B cell (primary cell): ENCODE results near the gene CDH12. TPM values are rescaled to one million over a fixed set of nuclear protein-coding genes. Genes with fewer than 3 reads are reported as not detected.

Source experiments
- ATAC-seq: fragments of 200-7000 bp; cut with Tn5 transposase; one replicate; pipeline ENCODE4 v1.10.0; 2021; ENCODE audit warnings: low read depth, mild to moderate bottlenecking, moderate number of reproducible peaks, moderate library complexity
- CTCF ChIA-PET: fragments of 350-600 bp; sonication (Branson Sonifier 250); formaldehyde crosslinking; loops from one replicate; lab custom pipeline; 2021; ENCODE audit warnings: antibody characterized with exemption, inconsistent platforms; lab: Charles Lee
- POLR2A ChIA-PET: fragments of 350-600 bp; sonication (Branson Sonifier 250); formaldehyde crosslinking; loops from one replicate; lab custom pipeline; 2021; ENCODE audit warnings: antibody characterized with exemption; lab: Charles Lee
- DNase-seq: peaks from one replicate; pipeline ENCODE4 v3.0.0; 2013
- H2AFZ ChIP-seq: 2 replicates; pipeline ENCODE4 v1.6.1; 2012; ENCODE audit warnings: mild to moderate bottlenecking, low read depth, low read length; ENCODE audit not compliant: insufficient read depth, poor library complexity, severe bottlenecking
- H3K27ac ChIP-seq, 2 donors: 1 replicate in 1 of 2; 2 replicates in 1 of 2; pipeline ENCODE4 v1.5.1; 2012 to 2013; ENCODE audit warnings: low read length in 2 of 2, mild to moderate bottlenecking in 2 of 2, moderate library complexity in 1 of 2
- H3K27me3 ChIP-seq, 4 experiments: fragments of 200-600 bp in 1 of 4; sonication (generic) in 1 of 4; replicated peaks in 1 of 4; 1 replicate in 2 of 4; 2 replicates in 2 of 4; pipeline versions ENCODE4 v1.6.1 to v1.7.0; 2013 to 2016; ENCODE audit warnings: low read length in 3 of 4, mild to moderate bottlenecking in 2 of 4, mixed read lengths in 1 of 4, moderate library complexity in 1 of 4; ENCODE audit not compliant: insufficient read depth in 4 of 4, control insufficient read depth in 3 of 4; ENCODE audit errors: control extremely low read depth in 1 of 4
- H3K36me3 ChIP-seq, 2 experiments: replicated peaks in 1 of 2; 1 replicate in 1 of 2; 2 replicates in 1 of 2; pipeline versions ENCODE4 v1.6.1 to v1.7.1; 2013; ENCODE audit warnings: low read length in 1 of 2; ENCODE audit not compliant: insufficient read depth in 2 of 2, control insufficient read depth in 1 of 2; ENCODE audit errors: control extremely low read depth in 1 of 2, extremely low read depth in 1 of 2
- H3K4me1 ChIP-seq, 2 donors: fragments of 200-600 bp in 1 of 2; sonication (generic) in 1 of 2; 1 replicate in 1 of 2; 2 replicates in 1 of 2; pipeline versions ENCODE4 v1.5.1 to v1.6.1; 2013 to 2017; ENCODE audit warnings: low read length in 2 of 2; ENCODE audit not compliant: control insufficient read depth in 2 of 2, insufficient read depth in 2 of 2
- H3K4me2 ChIP-seq: replicated peaks from 2 replicates; pipeline ENCODE3; 2012; ENCODE audit warnings: mild to moderate bottlenecking, low read depth, low read length; ENCODE audit not compliant: poor library complexity, severe bottlenecking
- H3K4me3 ChIP-seq, 5 experiments: fragments of 200-600 bp in 1 of 5; sonication (generic) in 1 of 5; 1 replicate in 3 of 5; 2 replicates in 2 of 5; pipeline versions ENCODE4 v1.5.1 to v1.7.0; 2011 to 2016; ENCODE audit warnings: low read length in 4 of 5, mild to moderate bottlenecking in 4 of 5, low read depth in 2 of 5, control low read depth in 1 of 5, moderate library complexity in 1 of 5; ENCODE audit not compliant: insufficient read depth in 1 of 5; ENCODE audit errors: control extremely low read depth in 1 of 5, extremely low read depth in 1 of 5
- H3K79me2 ChIP-seq: fragments of 200-600 bp; sonication (generic); one replicate; pipeline ENCODE4 v1.6.0; 2016; ENCODE audit warnings: low read length; ENCODE audit not compliant: control insufficient read depth, insufficient read depth
- H3K9ac ChIP-seq: fragments of 200-600 bp; sonication (generic); 2 replicates; pipeline ENCODE4 v1.6.1; 2017; ENCODE audit warnings: mild to moderate bottlenecking, low read length, moderate library complexity
- H3K9me3 ChIP-seq, 3 donors: one replicate each; pipeline versions ENCODE4 v1.6.1 to v1.7.1; 2013; ENCODE audit warnings: low read length in 2 of 3; ENCODE audit not compliant: control insufficient read depth in 2 of 3, insufficient read depth in 1 of 3; ENCODE audit errors: control extremely low read depth in 1 of 3
- H4K20me1 ChIP-seq: 2 replicates; pipeline ENCODE4 v1.6.0; 2012; ENCODE audit warnings: mild to moderate bottlenecking, low read length; ENCODE audit not compliant: insufficient read depth, control insufficient read depth, poor library complexity, severe bottlenecking
- H3K27ac Mint-ChIP-seq: one replicate; pipeline ENCODE4 v1.8.0; 2021; ENCODE audit warnings: mixed read lengths
- H3K27me3 Mint-ChIP-seq: one replicate; pipeline ENCODE4 v1.8.0; 2021; ENCODE audit warnings: mixed read lengths
- H3K4me1 Mint-ChIP-seq: one replicate; pipeline ENCODE4 v1.8.0; 2021; ENCODE audit warnings: mixed read lengths
- H3K4me3 Mint-ChIP-seq: one replicate; pipeline ENCODE4 v1.8.0; 2021; ENCODE audit warnings: mixed read lengths
- H3K9me3 Mint-ChIP-seq: one replicate; pipeline ENCODE4 v1.8.0; 2022; ENCODE audit warnings: mixed read lengths; ENCODE audit not compliant: insufficient read depth
- CTCF ChIP-seq: fragments of 200-600 bp; IDR thresholded peaks from one replicate; pipeline ENCODE4 v1.8.0; 2022; ENCODE audit warnings: antibody characterized with exemption, mild to moderate bottlenecking
- EZH2 ChIP-seq: IDR thresholded peaks from 2 replicates; pipeline ENCODE4 v1.6.1; 2012; ENCODE audit warnings: borderline replicate concordance, low read depth, mild to moderate bottlenecking, moderate library complexity, low read length; ENCODE audit not compliant: insufficient read depth, poor library complexity, severe bottlenecking
- WGBS: methylation state at CpG from one replicate; pipeline ENCODE4 v1.1.5; 2013; ENCODE audit warnings: missing lambda C conversion rate; ENCODE audit not compliant: insufficient coverage; 5-methylcytosine and 5-hydroxymethylcytosine counted together
- intact Hi-C: fragments of 100-400 bp; cut with micrococcal nuclease; formaldehyde crosslinking; loops from one replicate; pipeline ENCODE4 v1.10.0; 2022
- polyA minus RNA-seq: library from RNA; depleted of rRNA, polyadenylated mRNA; stranded (reverse); fragments of >200 nt; gene quantifications from 2 replicates; pipeline ENCODE4 v1.2.3, GENCODE V29; 2012
- polyA plus RNA-seq: library from polyadenylated mRNA; depleted of rRNA; stranded (reverse); fragments of >200 nt; gene quantifications from 2 replicates; pipeline ENCODE4 v1.2.3, GENCODE V29; 2012
- total RNA-seq, 2 donors: library from RNA; stranded (reverse); fragments of 120-200 nt in 1 of 2; gene quantifications; 1 replicate in 1 of 2; 2 replicates in 1 of 2; pipeline versions ENCODE4 v1.2.3 to v1.2.4, GENCODE V29; 2013 to 2022

CDH12 gene
- not detected in 2 replicates for total RNA-seq
- not detected for total RNA-seq (2013)
- not detected in 2 replicates for polyA plus RNA-seq
- not detected in 2 replicates for polyA minus RNA-seq

- H4K20me1 ChIP-seq: no peaks in the 10 kb centered on the region
- no peaks in the 10 kb centered on the region for H3K36me3 ChIP-seq
- intact Hi-C loops: no loop called here
- peak; percentile 69 for DNase-seq
- H3K27me3 Mint-ChIP-seq: peaks cover 4% of the 10 kb centered on the region
- peak within 1 kb of the TSS; percentile 67 for H3K4me2 ChIP-seq
- ATAC-seq: peak; percentile 60
- peak within 1 kb of the TSS; percentile 53 for H2AFZ ChIP-seq
- H3K4me3 Mint-ChIP-seq: peak within 1 kb of the TSS; percentile 81
- CTCF ChIA-PET: no interaction called here
- H3K4me1 Mint-ChIP-seq: peaks cover 20% of the 10 kb centered on the region
- no peaks in the 10 kb centered on the region for H3K9me3 Mint-ChIP-seq
- POLR2A ChIA-PET: no interaction called here
- TF ChIP-seq CTCF (no peak), EZH2 (no peak)
- H3K9me3 ChIP-seq: no peaks in the 10 kb centered on the region
- H3K9ac ChIP-seq: peak within 1 kb of the TSS; percentile 52
- no peak within 1 kb of the TSS for H3K27ac ChIP-seq
- peak within 1 kb of the TSS; percentile 14 to 59 (median 31) for H3K4me3 ChIP-seq
- no peak within 1 kb of the TSS for H3K27ac Mint-ChIP-seq
- 2% methylated on average over 21 of the region's 31 CpGs for WGBS
- H3K4me1 ChIP-seq: peaks cover 7 to 10% of the 10 kb centered on the region in 2 donors
- no peaks in the 10 kb centered on the region for H3K79me2 ChIP-seq
- H3K27me3 ChIP-seq: peaks cover 0 to 4% (median 2%) of the 10 kb centered on the region in 4 experiments
These were observed at the start of gene CDH12 for GRCh38 chr5:22852807-22853660. TSS of gene CDH12 (minus strand) at chr5:22853344.

- ChIA-PET CTCF (no interaction called here), POLR2A (no interaction called here)
- no peaks in the 10 kb centered on the region for H3K9me3 Mint-ChIP-seq
- Histone ChIP-seq H3K4me1 (no peaks in the 10 kb centered on the region), H3K9ac (no peak overlapping the region), H4K20me1 (no peaks in the 10 kb centered on the region), H3K27ac (no peak overlapping the region), H3K36me3 (no peaks in the 10 kb centered on the region), H2AFZ (no peak overlapping the region), H3K9me3 (peaks cover 0 to 10% (median 0%) of the 10 kb centered on the region in 3 donors), H3K79me2 (no peaks in the 10 kb centered on the region), H3K27me3 (no peaks in the 10 kb centered on the region), H3K4me2 (no peak overlapping the region), H3K4me3 (no peak overlapping the region)
- intact Hi-C loops: no loop called here
- DNase-seq (no peak), ATAC-seq (no peak)
- no peaks in the 10 kb centered on the region for H3K27me3 Mint-ChIP-seq
- H3K27ac Mint-ChIP-seq: no peak overlapping the region
- no peak for TF ChIP-seq EZH2
- no peak for TF ChIP-seq CTCF
- H3K4me1 Mint-ChIP-seq: no peaks in the 10 kb centered on the region
- WGBS: 77% methylated on average over 4 of the region's 5 CpGs
- H3K4me3 Mint-ChIP-seq: no peak overlapping the region
These were observed 48.7 kb upstream of the CDH12 start for GRCh38 chr5:22901885-22902284.
